Activated naive CD4-positive, alpha-beta T cell (primary cell): Measurements from ENCODE around the gene FBXL7.

Experiments
- DNase-seq, 4 experiments: peaks; one replicate each; lab custom pipeline; 2025; lab: John Stamatoyannopoulos, UW

FBXL7 gene

GRCh38 chr5:15717001-15717400, 217.0 kb downstream of the FBXL7 start:
- no peak for DNase-seq

GRCh38 chr5:15718421-15719179, 218.6 kb downstream of the FBXL7 start:
- no peak for DNase-seq

GRCh38 chr5:15719784-15720183, 219.8 kb downstream of the FBXL7 start:
- no peak for DNase-seq

GRCh38 chr5:15720515-15720914, 220.5 kb downstream of the FBXL7 start:
- no peak for DNase-seq

GRCh38 chr5:15722305-15722704, 222.3 kb downstream of the FBXL7 start:
- no peak for DNase-seq

GRCh38 chr5:15727375-15727774, 227.4 kb downstream of the FBXL7 start:
- DNase-seq = no peak

- DNase-seq = no peak
Observed at GRCh38 chr5:15728811-15729210, 228.8 kb downstream of the FBXL7 start.

- DNase-seq = no peak
Observed at GRCh38 chr5:15731699-15732098, 231.7 kb downstream of the FBXL7 start.

GRCh38 chr5:15734058-15734457, 234.1 kb downstream of the FBXL7 start:
- DNase-seq = no peak

GRCh38 chr5:15737036-15737821, 237.2 kb downstream of the FBXL7 start:
- no peak for DNase-seq

GRCh38 chr5:15737871-15738664, 238.1 kb downstream of the FBXL7 start:
- no peak for DNase-seq

GRCh38 chr5:15740383-15740782, 240.4 kb downstream of the FBXL7 start:
- no peak for DNase-seq

GRCh38 chr5:15741591-15741990, 241.6 kb downstream of the FBXL7 start:
- DNase-seq = no peak

GRCh38 chr5:15746833-15747232, 246.9 kb downstream of the FBXL7 start:
- DNase-seq = no peak

- no peak for DNase-seq
Observed at GRCh38 chr5:15748266-15748665, 248.3 kb downstream of the FBXL7 start.

- DNase-seq = no peak
Observed at GRCh38 chr5:15752663-15753285, 252.8 kb downstream of the FBXL7 start.

GRCh38 chr5:15753752-15754151, 253.8 kb downstream of the FBXL7 start:
- DNase-seq = no peak

GRCh38 chr5:15757103-15757502, 257.1 kb downstream of the FBXL7 start:
- no peak for DNase-seq

- no peak for DNase-seq
Observed at GRCh38 chr5:15757619-15758018, 257.6 kb downstream of the FBXL7 start.

- DNase-seq = no peak
Observed at GRCh38 chr5:15762668-15763067, 262.7 kb downstream of the FBXL7 start.

- DNase-seq = no peak
Observed at GRCh38 chr5:15763754-15764153, 263.8 kb downstream of the FBXL7 start.

- DNase-seq = no peak
Observed at GRCh38 chr5:15768936-15769335, 269.0 kb downstream of the FBXL7 start.
